Uterus (tissue), 4 donors: ENCODE measurements around the gene GJA4. TPM values are rescaled to one million over a fixed set of nuclear protein-coding genes. Genes with fewer than 3 reads are reported as not detected.

Experiments used
- DNase-seq, 2 donors: peaks; one replicate each; pipeline ENCODE4 v3.0.0-alpha.2; 2019 to 2020
- H3K27ac ChIP-seq, 2 donors: fragments of 200-600 bp; sonication (generic); 1 replicate in 1 of 2; 2 replicates in 1 of 2; pipeline ENCODE4 v1.5.1; 2016 to 2018
- H3K27me3 ChIP-seq, 2 donors: fragments of 200-600 bp; sonication (generic); one replicate each; pipeline ENCODE4 v1.5.1; 2018 to 2019; ENCODE audit warnings: control low read depth in 1 of 2
- H3K36me3 ChIP-seq, 2 donors: fragments of 200-600 bp; sonication (generic); one replicate each; pipeline ENCODE4 v1.5.1; 2019; ENCODE audit warnings: control low read depth in 1 of 2
- H3K4me1 ChIP-seq, 2 donors: fragments of 200-600 bp; sonication (generic); one replicate each; pipeline ENCODE4 v1.5.1; 2018 to 2019; ENCODE audit warnings: control low read depth in 1 of 2
- H3K4me3 ChIP-seq, 2 donors: fragments of 200-600 bp; sonication (generic); 1 replicate in 1 of 2; 2 replicates in 1 of 2; pipeline ENCODE4 v1.5.1; 2018 to 2019; ENCODE audit warnings: mild to moderate bottlenecking in 1 of 2
- H3K9me3 ChIP-seq, 2 donors: fragments of 200-600 bp; sonication (generic); one replicate each; pipeline ENCODE4 v1.5.1; 2019; ENCODE audit warnings: control low read depth in 1 of 2
- POLR2A ChIP-seq, 2 donors: fragments of 450-650 bp; IDR thresholded peaks; one replicate each; pipeline ENCODE4 v1.6.1; 2016; ENCODE audit warnings: antibody characterized with exemption in 2 of 2, mild to moderate bottlenecking in 1 of 2, moderate library complexity in 1 of 2
- intact Hi-C: fragments of 100-400 bp; cut with DNase I; formaldehyde crosslinking; loops from one replicate; pipeline ENCODE4 v1.15.1; 2023; ENCODE audit warnings: low total_unique reads
- total RNA-seq, 4 donors: library from RNA; depleted of rRNA in 3 of 4; stranded (reverse); fragments of >200 nt in 3 of 4; gene quantifications; one replicate each; pipeline versions ENCODE4 v1.1.0 to v1.2.4, GENCODE V29; 2014 to 2023
- TF ChIP-seq, protein P1 (sequence below), 4 experiments: fragments of 200-600 bp in 2 of 4; fragments of 450-650 bp in 2 of 4; sonication (generic) in 2 of 4; IDR thresholded peaks; one replicate each; pipeline ENCODE4 v1.5.1; 2016 to 2019; ENCODE audit warnings: antibody characterized with exemption in 4 of 4, mild to moderate bottlenecking in 2 of 4, moderate library complexity in 1 of 4
- donor health status: DM: yes; HTN: yes; CAD: no.

Gene GJA4
- total RNA-seq, 4 donors from 2014 or later = 2.9 to 32.8 (median 23.9) TPM

DNA sequence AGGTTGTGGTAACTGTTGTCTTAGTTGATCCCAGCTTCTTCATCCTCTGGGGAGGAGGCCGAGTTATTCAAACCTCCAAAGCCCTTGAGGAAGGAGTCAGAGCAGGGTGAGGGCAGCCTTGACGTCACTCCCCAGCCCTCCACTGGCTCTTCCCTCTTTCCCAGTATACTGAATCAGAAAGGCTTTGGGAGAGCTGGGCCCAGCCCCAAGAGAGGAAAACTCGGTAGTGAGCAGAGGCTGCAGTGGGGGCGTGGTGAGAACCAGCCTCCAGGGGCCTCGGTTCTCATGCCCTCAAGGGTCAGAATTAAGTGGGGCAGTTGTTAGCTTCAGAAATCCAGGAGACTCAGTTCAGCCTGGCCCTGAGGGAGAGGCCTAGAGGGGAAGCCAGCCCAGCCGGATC, 1.8 kb upstream of the GJA4 start:
- Histone ChIP-seq H3K4me3 (no peak overlapping the region), H3K4me1 (no peaks in the 10 kb centered on the region), H3K36me3 (no peaks in the 10 kb centered on the region), H3K27me3 (no peaks in the 10 kb centered on the region), H3K9me3 (no peaks in the 10 kb centered on the region), H3K27ac (peak overlapping the region; percentile 72 to 77)
- TF ChIP-seq, protein P1, sequence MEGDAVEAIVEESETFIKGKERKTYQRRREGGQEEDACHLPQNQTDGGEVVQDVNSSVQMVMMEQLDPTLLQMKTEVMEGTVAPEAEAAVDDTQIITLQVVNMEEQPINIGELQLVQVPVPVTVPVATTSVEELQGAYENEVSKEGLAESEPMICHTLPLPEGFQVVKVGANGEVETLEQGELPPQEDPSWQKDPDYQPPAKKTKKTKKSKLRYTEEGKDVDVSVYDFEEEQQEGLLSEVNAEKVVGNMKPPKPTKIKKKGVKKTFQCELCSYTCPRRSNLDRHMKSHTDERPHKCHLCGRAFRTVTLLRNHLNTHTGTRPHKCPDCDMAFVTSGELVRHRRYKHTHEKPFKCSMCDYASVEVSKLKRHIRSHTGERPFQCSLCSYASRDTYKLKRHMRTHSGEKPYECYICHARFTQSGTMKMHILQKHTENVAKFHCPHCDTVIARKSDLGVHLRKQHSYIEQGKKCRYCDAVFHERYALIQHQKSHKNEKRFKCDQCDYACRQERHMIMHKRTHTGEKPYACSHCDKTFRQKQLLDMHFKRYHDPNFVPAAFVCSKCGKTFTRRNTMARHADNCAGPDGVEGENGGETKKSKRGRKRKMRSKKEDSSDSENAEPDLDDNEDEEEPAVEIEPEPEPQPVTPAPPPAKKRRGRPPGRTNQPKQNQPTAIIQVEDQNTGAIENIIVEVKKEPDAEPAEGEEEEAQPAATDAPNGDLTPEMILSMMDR (IDR thresholded peaks at IDR 0.05) = no peak
- no peak for TF ChIP-seq POLR2A (IDR thresholded peaks at IDR 0.05)
- intact Hi-C loops = no loop called here
- peak; percentile 33 to 41 for DNase-seq

DNA sequence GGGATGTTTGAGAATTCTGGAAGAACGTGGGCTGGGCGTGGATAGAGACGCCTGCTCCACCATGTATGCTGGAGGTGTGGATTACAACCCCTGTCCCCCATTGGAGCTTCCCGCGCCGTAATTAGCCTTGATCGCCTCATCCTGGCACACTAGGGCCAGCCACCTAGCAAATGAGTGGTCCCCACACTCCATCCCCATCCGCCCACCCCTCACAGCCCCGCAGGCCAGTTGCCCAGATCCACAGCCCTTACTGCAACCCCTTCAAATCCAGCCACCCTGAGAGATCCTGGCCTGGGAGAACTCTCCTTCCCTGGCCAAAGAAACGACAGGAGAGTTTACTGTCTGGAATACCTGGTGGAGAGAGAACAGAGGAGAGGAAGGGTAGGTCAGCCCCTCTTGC, 375 bp upstream of the GJA4 start:
- no peak for DNase-seq
- Histone ChIP-seq H3K36me3 (no peaks in the 10 kb centered on the region), H3K27ac (peak overlapping the region; percentile 72 to 77), H3K27me3 (no peaks in the 10 kb centered on the region), H3K9me3 (no peaks in the 10 kb centered on the region), H3K4me1 (no peaks in the 10 kb centered on the region), H3K4me3 (no peak overlapping the region)
- intact Hi-C loops = no loop called here
- no peak for TF ChIP-seq POLR2A (IDR thresholded peaks at IDR 0.05)
- TF ChIP-seq, protein P1 (IDR thresholded peaks at IDR 0.05) = no peak

DNA sequence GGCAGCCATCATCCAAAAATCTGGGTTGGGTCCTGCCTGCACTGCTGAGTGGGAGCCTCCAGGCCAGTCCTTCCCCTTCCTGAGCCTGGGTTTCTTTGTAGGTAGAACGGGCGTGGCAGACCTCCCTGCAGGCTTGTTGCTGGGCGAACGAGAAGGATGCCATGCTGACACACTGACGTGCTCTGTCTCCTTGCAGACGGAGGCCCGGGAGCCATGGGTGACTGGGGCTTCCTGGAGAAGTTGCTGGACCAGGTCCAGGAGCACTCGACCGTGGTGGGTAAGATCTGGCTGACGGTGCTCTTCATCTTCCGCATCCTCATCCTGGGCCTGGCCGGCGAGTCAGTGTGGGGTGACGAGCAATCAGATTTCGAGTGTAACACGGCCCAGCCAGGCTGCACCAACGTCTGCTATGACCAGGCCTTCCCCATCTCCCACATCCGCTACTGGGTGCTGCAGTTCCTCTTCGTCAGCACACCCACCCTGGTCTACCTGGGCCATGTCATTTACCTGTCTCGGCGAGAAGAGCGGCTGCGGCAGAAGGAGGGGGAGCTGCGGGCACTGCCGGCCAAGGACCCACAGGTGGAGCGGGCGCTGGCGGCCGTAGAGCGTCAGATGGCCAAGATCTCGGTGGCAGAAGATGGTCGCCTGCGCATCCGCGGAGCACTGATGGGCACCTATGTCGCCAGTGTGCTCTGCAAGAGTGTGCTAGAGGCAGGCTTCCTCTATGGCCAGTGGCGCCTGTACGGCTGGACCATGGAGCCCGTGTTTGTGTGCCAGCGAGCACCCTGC, 1.4 kb downstream of the GJA4 start:
- intact Hi-C loops = no loop called here
- Histone ChIP-seq H3K27ac (peak overlapping the region; percentile 72 to 77), H3K36me3 (no peaks in the 10 kb centered on the region), H3K4me3 (peak overlapping the region in 1 of 2 donors; percentile 14), H3K27me3 (no peaks in the 10 kb centered on the region), H3K4me1 (no peaks in the 10 kb centered on the region), H3K9me3 (no peaks in the 10 kb centered on the region)
- DNase-seq = no peak
- TF ChIP-seq, protein P1 (IDR thresholded peaks at IDR 0.05) = no peak
- no peak for TF ChIP-seq POLR2A (IDR thresholded peaks at IDR 0.05)

DNA sequence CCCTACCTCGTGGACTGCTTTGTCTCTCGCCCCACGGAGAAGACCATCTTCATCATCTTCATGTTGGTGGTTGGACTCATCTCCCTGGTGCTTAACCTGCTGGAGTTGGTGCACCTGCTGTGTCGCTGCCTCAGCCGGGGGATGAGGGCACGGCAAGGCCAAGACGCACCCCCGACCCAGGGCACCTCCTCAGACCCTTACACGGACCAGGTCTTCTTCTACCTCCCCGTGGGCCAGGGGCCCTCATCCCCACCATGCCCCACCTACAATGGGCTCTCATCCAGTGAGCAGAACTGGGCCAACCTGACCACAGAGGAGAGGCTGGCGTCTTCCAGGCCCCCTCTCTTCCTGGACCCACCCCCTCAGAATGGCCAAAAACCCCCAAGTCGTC, 2.0 kb downstream of the GJA4 start:
- DNase-seq = no peak
- H3K9me3 ChIP-seq = no peaks in the 10 kb centered on the region
- intact Hi-C loops = no loop called here
- H3K27me3 ChIP-seq = no peaks in the 10 kb centered on the region
- H3K4me1 ChIP-seq = no peaks in the 10 kb centered on the region
- no peak for TF ChIP-seq POLR2A (IDR thresholded peaks at IDR 0.05)
- TF ChIP-seq, protein P1 (IDR thresholded peaks at IDR 0.05) = no peak
- H3K4me3 ChIP-seq = peak overlapping the region in 1 of 2 donors; percentile 14
- H3K27ac ChIP-seq = peak overlapping the region; percentile 72 to 77
- no peaks in the 10 kb centered on the region for H3K36me3 ChIP-seq

DNA sequence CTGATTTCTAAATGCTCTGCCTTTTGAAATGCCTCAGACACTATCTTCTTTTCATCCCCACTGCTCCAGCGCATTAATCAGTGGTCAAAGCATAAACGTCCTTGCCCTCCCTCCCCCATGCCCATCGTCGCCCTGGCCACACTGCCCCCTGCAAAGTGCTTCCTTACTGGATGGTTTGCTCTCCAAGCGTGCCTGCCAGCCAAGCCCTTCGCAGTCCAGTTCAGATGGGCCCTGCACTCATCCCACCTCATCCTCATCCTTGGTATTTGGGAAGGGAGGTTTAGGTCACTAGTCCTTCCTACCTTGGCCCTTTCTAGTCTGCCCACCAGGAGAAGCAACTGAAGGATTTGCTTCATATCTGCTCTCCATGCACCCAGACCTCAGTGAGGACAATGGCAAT, 3.1 kb downstream of the GJA4 start:
- DNase-seq = no peak
- no peak overlapping the region for H3K4me3 ChIP-seq
- H3K27me3 ChIP-seq = no peaks in the 10 kb centered on the region
- H3K36me3 ChIP-seq = no peaks in the 10 kb centered on the region
- H3K9me3 ChIP-seq = no peaks in the 10 kb centered on the region
- intact Hi-C loops = no loop called here
- peak overlapping the region in 1 of 2 donors; percentile 77 for H3K27ac ChIP-seq
- no peak for TF ChIP-seq POLR2A (IDR thresholded peaks at IDR 0.05)
- TF ChIP-seq, protein P1 (IDR thresholded peaks at IDR 0.05) = no peak
- H3K4me1 ChIP-seq = no peaks in the 10 kb centered on the region
